Esophagus muscularis mucosa (tissue), 4 donors: Measurements from ENCODE around the gene C1QTNF5.

Source experiments
- EP300 ChIP-seq: sonication (generic); formaldehyde crosslinking; IDR thresholded peaks from one replicate; pipeline ENCODE4 v1.6.1; 2017; ENCODE audit warnings: antibody characterized with exemption
- POLR2A ChIP-seq: fragments of 450-650 bp; IDR thresholded peaks from one replicate; pipeline ENCODE4 v1.6.1; 2017; ENCODE audit warnings: antibody characterized with exemption, moderate library complexity, mild to moderate bottlenecking, low read depth
- POLR2AphosphoS5 ChIP-seq, 2 donors: sonication (generic); formaldehyde crosslinking; IDR thresholded peaks; one replicate each; pipeline ENCODE4 v1.6.1; 2017; ENCODE audit warnings: antibody characterized with exemption in 2 of 2
- TF ChIP-seq, protein P1 (sequence below), 3 experiments: fragments of 200-600 bp in 2 of 3; fragments of 450-650 bp in 1 of 3; sonication (generic) in 2 of 3; IDR thresholded peaks; one replicate each; pipeline ENCODE4 v1.5.1; 2017 to 2019; ENCODE audit warnings: antibody characterized with exemption in 3 of 3, mild to moderate bottlenecking in 2 of 3, moderate library complexity in 1 of 3

GRCh38 chr11:119335091-119335654 is 5.5 kb downstream of the C1QTNF5 start:
- TF ChIP-seq, protein P1, sequence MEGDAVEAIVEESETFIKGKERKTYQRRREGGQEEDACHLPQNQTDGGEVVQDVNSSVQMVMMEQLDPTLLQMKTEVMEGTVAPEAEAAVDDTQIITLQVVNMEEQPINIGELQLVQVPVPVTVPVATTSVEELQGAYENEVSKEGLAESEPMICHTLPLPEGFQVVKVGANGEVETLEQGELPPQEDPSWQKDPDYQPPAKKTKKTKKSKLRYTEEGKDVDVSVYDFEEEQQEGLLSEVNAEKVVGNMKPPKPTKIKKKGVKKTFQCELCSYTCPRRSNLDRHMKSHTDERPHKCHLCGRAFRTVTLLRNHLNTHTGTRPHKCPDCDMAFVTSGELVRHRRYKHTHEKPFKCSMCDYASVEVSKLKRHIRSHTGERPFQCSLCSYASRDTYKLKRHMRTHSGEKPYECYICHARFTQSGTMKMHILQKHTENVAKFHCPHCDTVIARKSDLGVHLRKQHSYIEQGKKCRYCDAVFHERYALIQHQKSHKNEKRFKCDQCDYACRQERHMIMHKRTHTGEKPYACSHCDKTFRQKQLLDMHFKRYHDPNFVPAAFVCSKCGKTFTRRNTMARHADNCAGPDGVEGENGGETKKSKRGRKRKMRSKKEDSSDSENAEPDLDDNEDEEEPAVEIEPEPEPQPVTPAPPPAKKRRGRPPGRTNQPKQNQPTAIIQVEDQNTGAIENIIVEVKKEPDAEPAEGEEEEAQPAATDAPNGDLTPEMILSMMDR (IDR thresholded peaks at IDR 0.05) = no peak
- no peak for TF ChIP-seq EP300
- no peak for TF ChIP-seq POLR2AphosphoS5 (IDR thresholded peaks at IDR 0.05)
- TF ChIP-seq POLR2A = no peak
